OCI-LY7 (cell line): ENCODE data around the gene OLA1. TPM values are rescaled to one million over a fixed set of nuclear protein-coding genes. Genes with fewer than 3 reads are reported as not detected.

Experiments used
- BruUV-seq: library from RNA; stranded (reverse); fragments of 400-500 nt; replicated peaks from 2 replicates; lab custom pipeline; 2021; lab: Mats Ljungman, UMichigan
- CTCF ChIA-PET: fragments of 300-600 bp; sonication (Branson Sonifier 250); formaldehyde crosslinking; loops from one replicate; lab custom pipeline; 2022; ENCODE audit warnings: antibody characterized with exemption; ENCODE audit not compliant: unreplicated experiment; lab: Charles Lee
- POLR2A ChIA-PET: fragments of 300-600 bp; sonication (Branson Sonifier 250); formaldehyde crosslinking; loops from one replicate; lab custom pipeline; 2022; ENCODE audit warnings: antibody characterized with exemption; lab: Charles Lee
- DNase-seq: peaks from one replicate; pipeline ENCODE4 v3.0.0-alpha.2; 2015; ENCODE audit warnings: low spot score
- H2AFZ ChIP-seq: fragments of 200-600 bp; sonication (generic), shearing (Covaris generic); 2 replicates; pipeline ENCODE4 v1.6.1; 2014; ENCODE audit warnings: mild to moderate bottlenecking, antibody characterized with exemption, low read length, moderate library complexity
- H3K27ac ChIP-seq: fragments of 200-600 bp; sonication (generic); 2 replicates; pipeline ENCODE4 v1.5.1; 2014; ENCODE audit warnings: mixed run types, low read depth, mild to moderate bottlenecking, moderate library complexity, low read length, inconsistent platforms; ENCODE audit not compliant: poor library complexity, severe bottlenecking
- H3K36me3 ChIP-seq: fragments of 200-600 bp; sonication (generic); 2 replicates; pipeline ENCODE4 v1.6.1; 2014; ENCODE audit warnings: mild to moderate bottlenecking, antibody characterized with exemption, low read length, moderate library complexity, mixed read lengths; ENCODE audit not compliant: insufficient read depth
- H3K4me1 ChIP-seq: fragments of 200-600 bp; sonication (generic); 2 replicates; pipeline ENCODE4 v1.5.1; 2014; ENCODE audit warnings: mild to moderate bottlenecking, low read length; ENCODE audit not compliant: insufficient read depth, poor library complexity, severe bottlenecking
- H3K4me2 ChIP-seq: fragments of 200-600 bp; sonication (generic); 2 replicates; pipeline ENCODE4 v1.6.1; 2014; ENCODE audit warnings: mild to moderate bottlenecking, low read length
- H3K4me3 ChIP-seq: fragments of 200-600 bp; sonication (generic); 2 replicates; pipeline ENCODE4 v1.5.1; 2014; ENCODE audit warnings: mild to moderate bottlenecking, low read depth, low read length; ENCODE audit not compliant: poor library complexity, severe bottlenecking
- H3K79me2 ChIP-seq: fragments of 200-600 bp; sonication (generic); 2 replicates; pipeline ENCODE4 v1.6.1; 2016; ENCODE audit warnings: low read depth, mild to moderate bottlenecking, low read length, moderate library complexity, mixed read lengths; ENCODE audit not compliant: insufficient read depth
- H3K9me2 ChIP-seq: fragments of 200-600 bp; sonication (generic); 2 replicates; pipeline ENCODE4 v1.6.1; 2016; ENCODE audit warnings: mild to moderate bottlenecking, low read length, mixed read lengths; ENCODE audit not compliant: insufficient read depth
- H3K9me3 ChIP-seq: fragments of 200-600 bp; sonication (generic); 2 replicates; pipeline ENCODE4 v1.6.1; 2014; ENCODE audit warnings: mild to moderate bottlenecking, mixed run types, low read length, mixed read lengths
- H4K20me1 ChIP-seq: fragments of 200-600 bp; sonication (generic); 2 replicates; pipeline ENCODE4 v1.6.1; 2014; ENCODE audit warnings: mild to moderate bottlenecking, antibody characterized with exemption, low read length, moderate library complexity, mixed read lengths; ENCODE audit not compliant: insufficient read depth
- CTCF ChIP-seq: fragments of 200-600 bp; sonication (generic); conservative IDR thresholded peaks from 2 replicates; pipeline ENCODE4 v1.5.1; 2014; ENCODE audit warnings: mild to moderate bottlenecking, antibody characterized with exemption, low read length, moderate library complexity, mixed read lengths
- EZH2phosphoT487 ChIP-seq: fragments of 200-600 bp; sonication (generic); IDR thresholded peaks from 2 replicates; pipeline ENCODE4 v1.6.1; 2018; ENCODE audit warnings: low read depth, borderline replicate concordance, mild to moderate bottlenecking, mixed run types, antibody characterized with exemption, low read length, moderate library complexity, mixed read lengths
- intact Hi-C: fragments of 100-400 bp; cut with micrococcal nuclease; formaldehyde crosslinking; loops from one replicate; pipeline ENCODE4 v1.10.0; 2022; ENCODE audit not compliant: unreplicated experiment
- total RNA-seq, 2 experiments: library from RNA; depleted of rRNA in 1 of 2; stranded (reverse); fragments of >200 nt in 1 of 2; shearing (Covaris generic) in 1 of 2; gene quantifications; 2 replicates each; pipeline ENCODE4 v1.2.3, GENCODE V29; 2014 to 2022

The OLA1 gene
- total RNA-seq, 2 experiments from 2014 or later: 66.0 to 116 TPM

GRCh38 chr2:174076040-174076439, 172.3 kb downstream of the OLA1 start:
- no peak overlapping the region for H3K4me2 ChIP-seq
- POLR2A ChIA-PET: interaction anchor here (1.0 kb wide), 1 partner anchor 470 kb away, joined by 5 read pairs; no protein-coding TSS in a partner anchor

GRCh38 chr2:174074831-174075230, 173.5 kb downstream of the OLA1 start:
- POLR2A ChIA-PET: no interaction called here
- H3K4me2 ChIP-seq: no peak overlapping the region
- BruUV-seq: TSS peak; percentile 90
- H3K9me2 ChIP-seq: no peaks in the 10 kb centered on the region
- CTCF ChIA-PET: no interaction called here
- H2AFZ ChIP-seq: no peak overlapping the region
- H3K36me3 ChIP-seq: peaks cover 20% of the 10 kb centered on the region
- no peak overlapping the region for H3K27ac ChIP-seq
- no peak for DNase-seq
- peaks cover 12% of the 10 kb centered on the region for H3K4me1 ChIP-seq
- no peaks in the 10 kb centered on the region for H3K79me2 ChIP-seq
- intact Hi-C loops: loop anchor here (10.0 kb wide), 1 partner anchor 270 kb away; no protein-coding TSS in a partner anchor
- TF ChIP-seq CTCF (no peak), EZH2phosphoT487 (no peak)
- no peaks in the 10 kb centered on the region for H3K9me3 ChIP-seq
- no peaks in the 10 kb centered on the region for H4K20me1 ChIP-seq
- H3K4me3 ChIP-seq: no peak overlapping the region

More at GRCh38 chr2:174076040-174076439, 172.3 kb downstream of the OLA1 start:
- H3K4me1 ChIP-seq: peaks cover 12% of the 10 kb centered on the region
- no TSS peak for BruUV-seq
- H3K27ac ChIP-seq: no peak overlapping the region
- no peak for DNase-seq
- H4K20me1 ChIP-seq: no peaks in the 10 kb centered on the region
- H3K36me3 ChIP-seq: peaks cover 20% of the 10 kb centered on the region
- no peaks in the 10 kb centered on the region for H3K79me2 ChIP-seq
- TF ChIP-seq EZH2phosphoT487 (no peak), CTCF (no peak)
- no peak overlapping the region for H2AFZ ChIP-seq
- intact Hi-C loops: loop anchor here (10.0 kb wide), 1 partner anchor 269 kb away; no protein-coding TSS in a partner anchor
- no peaks in the 10 kb centered on the region for H3K9me3 ChIP-seq
- no peaks in the 10 kb centered on the region for H3K9me2 ChIP-seq
- CTCF ChIA-PET: no interaction called here
- no peak overlapping the region for H3K4me3 ChIP-seq

GRCh38 chr2:174072857-174073256, 175.5 kb downstream of the OLA1 start:
- Histone ChIP-seq H3K9me3 (no peaks in the 10 kb centered on the region), H4K20me1 (no peaks in the 10 kb centered on the region), H3K27ac (no peak overlapping the region), H3K4me3 (no peak overlapping the region), H3K4me1 (peaks cover 12% of the 10 kb centered on the region), H3K4me2 (no peak overlapping the region), H3K79me2 (no peaks in the 10 kb centered on the region), H3K9me2 (no peaks in the 10 kb centered on the region), H3K36me3 (peaks cover 20% of the 10 kb centered on the region), H2AFZ (no peak overlapping the region)
- BruUV-seq: no TSS peak
- intact Hi-C loops: loop anchor here (10.0 kb wide), 1 partner anchor 272 kb away; no protein-coding TSS in a partner anchor
- POLR2A ChIA-PET: interaction anchor here (0.9 to 1.8 kb wide), 3 partner anchors 19 to 277 kb away, joined by 3 to 7 read pairs (median 4); no protein-coding TSS in a partner anchor
- CTCF ChIA-PET: no interaction called here
- DNase-seq: no peak
- no peak for TF ChIP-seq EZH2phosphoT487
- no peak for TF ChIP-seq CTCF
